Mesothelial cell of epicardium (in vitro differentiated cells): ENCODE results near the gene RSPH3. TPM values are rescaled to one million over a fixed set of nuclear protein-coding genes. Genes with fewer than 3 reads are reported as not detected.

Source experiments
- DNase-seq, 2 experiments: peaks; one replicate each; pipeline ENCODE4 v3.0.0; 2021; ENCODE audit warnings: low spot score in 2 of 2; ENCODE audit not compliant: unreplicated experiment in 2 of 2
- H3K27ac Mint-ChIP-seq: 2 replicates; pipeline ENCODE4 v1.8.0; 2021; ENCODE audit warnings: mixed read lengths
- H3K27me3 Mint-ChIP-seq: 2 replicates; pipeline ENCODE4 v1.8.0; 2021; ENCODE audit warnings: low read depth, mixed read lengths
- H3K36me3 Mint-ChIP-seq: 2 replicates; pipeline ENCODE4 v1.8.0; 2021; ENCODE audit warnings: mixed read lengths
- H3K4me1 Mint-ChIP-seq: 2 replicates; pipeline ENCODE4 v1.8.0; 2021; ENCODE audit warnings: mixed read lengths
- H3K4me3 Mint-ChIP-seq: 2 replicates; pipeline ENCODE4 v1.8.0; 2021; ENCODE audit warnings: mild to moderate bottlenecking, moderate library complexity, mixed read lengths
- H3K9me3 Mint-ChIP-seq: 2 replicates; pipeline ENCODE4 v1.8.0; 2021; ENCODE audit warnings: mixed read lengths
- total RNA-seq: library from RNA; stranded (reverse); gene quantifications from 3 replicates; pipeline ENCODE4 v1.2.1, GENCODE V29; 2021
- TF ChIP-seq, protein P1 (sequence below): fragments of 200-600 bp; sonication (generic); IDR thresholded peaks from one replicate; pipeline ENCODE4 v1.5.0; 2021; ENCODE audit warnings: antibody characterized with exemption; ENCODE audit not compliant: unreplicated experiment

The RSPH3 gene
- total RNA-seq, 1 donor from 2014 or later, result 9.3 TPM

DNA sequence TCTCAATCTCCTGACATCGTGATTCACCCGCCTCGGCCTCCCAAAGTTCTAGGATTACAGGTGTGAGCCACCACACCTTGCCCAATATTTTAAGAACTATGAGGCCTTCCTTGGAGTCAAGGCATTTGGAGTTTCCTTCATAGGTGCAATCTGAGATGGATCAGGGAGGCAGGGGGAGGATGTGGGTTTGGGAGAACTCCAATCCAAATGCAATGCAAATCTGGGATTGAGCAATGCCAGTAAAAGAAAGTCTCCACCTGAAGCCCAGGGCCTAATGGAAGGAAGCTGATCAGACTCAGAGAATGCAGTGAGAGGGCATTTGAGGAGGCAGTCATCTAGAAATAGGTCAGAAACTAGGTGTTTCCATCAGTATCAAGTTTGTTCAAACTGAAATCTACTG is 21.2 kb downstream of the RSPH3 start:
- no peak for DNase-seq
- Mint-ChIP-seq H3K4me3 (no peak overlapping the region), H3K9me3 (no peaks in the 10 kb centered on the region), H3K27ac (no peak overlapping the region), H3K36me3 (peaks cover 15% of the 10 kb centered on the region), H3K27me3 (no peaks in the 10 kb centered on the region), H3K4me1 (no peaks in the 10 kb centered on the region)
- TF ChIP-seq, protein P1, sequence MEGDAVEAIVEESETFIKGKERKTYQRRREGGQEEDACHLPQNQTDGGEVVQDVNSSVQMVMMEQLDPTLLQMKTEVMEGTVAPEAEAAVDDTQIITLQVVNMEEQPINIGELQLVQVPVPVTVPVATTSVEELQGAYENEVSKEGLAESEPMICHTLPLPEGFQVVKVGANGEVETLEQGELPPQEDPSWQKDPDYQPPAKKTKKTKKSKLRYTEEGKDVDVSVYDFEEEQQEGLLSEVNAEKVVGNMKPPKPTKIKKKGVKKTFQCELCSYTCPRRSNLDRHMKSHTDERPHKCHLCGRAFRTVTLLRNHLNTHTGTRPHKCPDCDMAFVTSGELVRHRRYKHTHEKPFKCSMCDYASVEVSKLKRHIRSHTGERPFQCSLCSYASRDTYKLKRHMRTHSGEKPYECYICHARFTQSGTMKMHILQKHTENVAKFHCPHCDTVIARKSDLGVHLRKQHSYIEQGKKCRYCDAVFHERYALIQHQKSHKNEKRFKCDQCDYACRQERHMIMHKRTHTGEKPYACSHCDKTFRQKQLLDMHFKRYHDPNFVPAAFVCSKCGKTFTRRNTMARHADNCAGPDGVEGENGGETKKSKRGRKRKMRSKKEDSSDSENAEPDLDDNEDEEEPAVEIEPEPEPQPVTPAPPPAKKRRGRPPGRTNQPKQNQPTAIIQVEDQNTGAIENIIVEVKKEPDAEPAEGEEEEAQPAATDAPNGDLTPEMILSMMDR, result no peak

DNA sequence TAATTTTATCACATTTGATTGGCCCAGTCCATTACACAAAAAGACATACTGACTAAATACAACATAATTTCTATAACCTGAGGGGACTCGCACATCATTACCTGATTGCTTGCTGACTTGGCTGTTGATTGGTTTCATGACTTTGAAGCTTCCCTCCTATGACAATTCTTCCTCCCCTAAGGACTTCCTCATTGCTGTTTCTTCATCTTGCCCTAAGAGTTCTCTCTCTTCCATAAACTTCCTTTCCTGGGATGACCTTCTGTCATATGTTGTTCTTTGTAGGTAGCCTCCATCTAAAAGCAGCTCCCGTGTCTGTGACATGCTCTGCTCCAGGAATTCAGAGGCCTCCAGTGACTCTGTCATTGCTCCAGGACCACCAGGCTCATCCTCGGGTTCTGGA is 22.6 kb downstream of the RSPH3 start:
- Mint-ChIP-seq H3K4me1 (no peaks in the 10 kb centered on the region), H3K36me3 (peaks cover 15% of the 10 kb centered on the region), H3K4me3 (no peak overlapping the region), H3K27ac (no peak overlapping the region), H3K27me3 (no peaks in the 10 kb centered on the region), H3K9me3 (no peaks in the 10 kb centered on the region)
- TF ChIP-seq, protein P1, result no peak
- DNase-seq, result no peak

DNA sequence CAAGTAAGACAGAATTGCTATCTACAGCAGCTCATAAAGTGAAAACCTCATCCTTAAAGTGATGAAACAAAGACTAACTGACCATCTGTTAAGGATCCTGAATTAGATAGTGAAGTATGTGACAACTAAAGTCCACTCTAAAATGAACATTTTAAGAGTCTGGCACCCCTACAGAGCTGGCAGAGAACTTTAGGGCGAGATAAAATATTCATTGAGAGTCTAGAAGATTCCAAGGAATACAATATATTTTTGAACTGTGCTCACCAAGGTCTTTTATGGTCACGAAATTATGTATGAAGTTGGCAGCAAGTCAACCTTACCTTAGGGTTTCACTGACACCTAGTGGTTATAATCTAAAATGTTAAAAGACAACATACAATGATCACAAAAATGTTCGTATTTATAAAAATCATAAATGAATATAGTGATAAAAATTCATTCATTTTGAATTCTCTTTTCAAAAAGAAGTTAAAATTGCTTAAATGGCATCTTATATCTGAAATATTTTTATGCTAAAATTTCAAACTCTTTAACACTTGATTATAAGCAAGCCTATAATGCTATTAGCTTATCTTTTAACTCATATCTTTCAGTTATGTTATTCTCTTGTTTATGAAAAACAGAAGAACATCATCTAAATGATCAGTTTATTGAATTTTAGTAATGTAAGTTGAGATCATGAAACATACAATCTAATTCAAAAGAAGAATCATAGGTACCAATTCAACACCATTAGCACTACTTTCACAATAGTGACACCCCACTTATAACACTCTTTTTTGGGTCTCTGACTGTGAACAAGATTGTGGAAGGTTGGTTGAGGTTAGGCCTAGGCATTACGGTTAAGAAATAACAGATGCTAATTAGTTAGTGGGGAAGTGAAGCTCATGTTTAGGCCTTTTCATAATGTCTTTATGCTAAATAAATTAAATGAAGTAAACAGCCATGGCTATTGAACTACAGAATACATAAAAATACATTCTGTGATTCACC is 27.5 kb downstream of the RSPH3 start:
- no peaks in the 10 kb centered on the region for H3K27me3 Mint-ChIP-seq
- DNase-seq, result no peak
- peak overlapping the region; percentile 10 for H3K27ac Mint-ChIP-seq
- no peaks in the 10 kb centered on the region for H3K4me1 Mint-ChIP-seq
- TF ChIP-seq, protein P1, result peak; percentile 85
- no peak overlapping the region for H3K4me3 Mint-ChIP-seq
- H3K36me3 Mint-ChIP-seq, result peaks cover 31% of the 10 kb centered on the region
- H3K9me3 Mint-ChIP-seq, result peaks cover 19% of the 10 kb centered on the region

DNA sequence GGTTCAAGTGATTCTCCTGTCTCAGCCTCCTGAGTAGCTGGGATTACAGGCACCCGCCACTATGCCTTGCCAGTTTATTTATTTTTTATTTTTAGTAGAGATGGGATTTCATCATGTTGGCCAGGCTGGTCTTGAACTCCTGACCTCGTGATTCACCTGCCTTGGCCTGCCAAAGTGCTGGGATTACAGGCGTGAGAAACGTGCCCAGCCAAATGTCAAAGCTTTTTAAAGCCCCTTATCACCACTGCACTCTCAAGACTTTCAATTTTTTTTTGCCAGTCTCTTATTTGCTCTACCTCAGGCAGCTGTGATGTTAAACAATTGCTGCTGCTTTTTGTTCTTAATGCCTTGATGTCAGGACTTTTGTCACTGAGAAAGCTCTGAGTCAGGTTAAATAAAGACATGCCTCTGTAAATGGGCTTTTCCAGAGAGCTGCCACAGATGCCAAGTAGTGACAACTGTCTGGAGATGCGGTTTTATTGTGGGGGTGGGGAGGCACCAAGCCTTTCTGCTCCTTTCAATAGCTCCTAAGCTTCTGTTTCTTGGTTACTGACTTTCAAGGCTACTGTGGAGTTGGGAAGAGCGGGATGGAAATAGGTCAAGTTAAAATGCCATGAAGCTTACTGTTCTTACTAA is 29.2 kb downstream of the RSPH3 start:
- peaks cover 32% of the 10 kb centered on the region for H3K9me3 Mint-ChIP-seq
- TF ChIP-seq, protein P1, result no peak
- H3K27me3 Mint-ChIP-seq, result no peaks in the 10 kb centered on the region
- no peak overlapping the region for H3K4me3 Mint-ChIP-seq
- DNase-seq, result no peak
- no peaks in the 10 kb centered on the region for H3K4me1 Mint-ChIP-seq
- peaks cover 33% of the 10 kb centered on the region for H3K36me3 Mint-ChIP-seq
- H3K27ac Mint-ChIP-seq, result no peak overlapping the region

DNA sequence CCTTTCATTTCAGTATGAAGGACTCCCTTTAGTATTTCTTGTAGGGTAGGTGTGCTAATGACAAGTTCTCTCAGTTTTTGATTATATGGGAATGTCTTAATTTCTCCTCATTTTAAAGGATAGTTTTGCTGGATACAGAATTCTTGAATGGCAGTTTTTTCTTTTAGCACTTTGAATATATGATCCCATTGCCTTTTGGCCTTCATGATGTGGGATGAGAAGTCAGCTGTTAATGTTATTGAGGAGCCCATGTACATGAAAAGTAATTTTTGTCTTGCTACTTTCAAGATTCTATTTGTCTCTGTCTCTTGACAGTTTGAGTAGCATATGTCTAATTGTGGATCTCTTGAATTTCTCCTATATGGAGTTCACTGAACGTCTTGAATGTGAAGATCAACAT is 30.9 kb downstream of the RSPH3 start:
- Mint-ChIP-seq H3K4me3 (no peak overlapping the region), H3K4me1 (no peaks in the 10 kb centered on the region), H3K27me3 (no peaks in the 10 kb centered on the region), H3K36me3 (peaks cover 42% of the 10 kb centered on the region), H3K27ac (no peak overlapping the region), H3K9me3 (peaks cover 44% of the 10 kb centered on the region)
- TF ChIP-seq, protein P1, result no peak
- no peak for DNase-seq
